Anterior cingulate cortex (tissue), 58 donors: ENCODE results near the gene SNRPA1.
"Not testable (repeated sequence)": the region's sequence is repeated elsewhere in the genome, so short reads cannot be mapped to it uniquely, and the experiment has no call there.

Experiments used
- DNase-seq, 58 donors: peaks; one replicate each; lab custom pipeline; 2025; lab: John Stamatoyannopoulos, UW

SNRPA1 gene

GRCh38 chr15:101296418-101297405 lies 1.7 kb upstream of the SNRPA1 start:
- no peak for DNase-seq

GRCh38 chr15:101295607-101296161 lies 636 bp upstream of the SNRPA1 start:
- peak in 1 of 58 donors; percentile 17 for DNase-seq

DNA sequence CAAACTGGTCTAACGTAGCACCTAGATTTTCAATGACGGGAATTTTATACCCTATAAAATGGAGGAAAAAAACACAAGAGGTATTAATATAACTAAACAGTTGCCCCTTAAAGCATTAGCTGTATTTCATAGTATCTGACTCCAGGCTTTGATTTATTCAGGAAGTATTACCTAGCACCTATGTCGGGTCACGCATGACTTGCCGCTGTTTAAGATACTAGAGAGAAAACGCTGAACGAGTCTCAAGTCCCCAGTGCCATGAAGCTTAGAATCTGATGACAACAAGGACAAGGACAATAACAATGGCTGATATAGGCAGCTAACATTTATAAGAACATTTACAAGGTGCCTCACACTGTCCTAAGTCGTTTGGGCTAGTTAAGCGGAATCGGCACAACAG lies 1.9 kb downstream of the SNRPA1 start:
- DNase-seq = no peak

DNA sequence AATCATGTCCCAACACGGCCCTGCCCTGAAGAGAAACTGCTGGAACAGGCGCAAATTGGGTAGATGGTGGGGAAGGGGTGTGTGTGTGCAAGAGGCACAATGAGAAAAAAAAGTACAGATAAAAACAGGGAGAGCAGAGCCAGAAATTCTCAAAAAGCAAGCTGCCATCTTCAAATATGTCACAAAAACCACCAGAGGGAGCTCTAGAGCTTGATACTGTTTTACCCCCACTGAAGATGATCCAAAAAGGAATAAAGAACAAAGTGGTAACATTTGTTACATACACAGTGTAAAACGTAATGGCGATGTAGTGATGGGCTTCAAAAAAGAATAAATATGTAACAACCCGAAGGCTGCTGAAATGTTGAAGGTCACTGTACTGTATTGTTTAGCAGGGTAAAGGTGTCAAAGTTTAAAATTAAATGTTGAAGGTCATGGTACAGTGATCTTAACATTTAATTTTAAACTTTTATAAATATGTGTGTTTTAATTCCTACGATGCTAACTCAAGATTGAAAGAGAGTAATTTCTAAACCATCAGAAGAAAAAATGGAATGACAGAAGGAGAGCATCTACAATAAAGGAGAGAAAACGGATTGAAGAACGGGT lies 6.0 kb downstream of the SNRPA1 start:
- peak in 1 of 58 donors; percentile 13 for DNase-seq

GRCh38 chr15:101287342-101287741 lies 7.7 kb downstream of the SNRPA1 start:
- DNase-seq = not testable (repeated sequence)

- DNase-seq = no peak
Measured at GRCh38 chr15:101286471-101287114, 8.5 kb downstream of the SNRPA1 start.

- DNase-seq = no peak
Measured at GRCh38 chr15:101283931-101284330, 11.1 kb downstream of the SNRPA1 start.

- no peak for DNase-seq
Measured at GRCh38 chr15:101280007-101280406, 15.0 kb downstream of the SNRPA1 start.

DNA sequence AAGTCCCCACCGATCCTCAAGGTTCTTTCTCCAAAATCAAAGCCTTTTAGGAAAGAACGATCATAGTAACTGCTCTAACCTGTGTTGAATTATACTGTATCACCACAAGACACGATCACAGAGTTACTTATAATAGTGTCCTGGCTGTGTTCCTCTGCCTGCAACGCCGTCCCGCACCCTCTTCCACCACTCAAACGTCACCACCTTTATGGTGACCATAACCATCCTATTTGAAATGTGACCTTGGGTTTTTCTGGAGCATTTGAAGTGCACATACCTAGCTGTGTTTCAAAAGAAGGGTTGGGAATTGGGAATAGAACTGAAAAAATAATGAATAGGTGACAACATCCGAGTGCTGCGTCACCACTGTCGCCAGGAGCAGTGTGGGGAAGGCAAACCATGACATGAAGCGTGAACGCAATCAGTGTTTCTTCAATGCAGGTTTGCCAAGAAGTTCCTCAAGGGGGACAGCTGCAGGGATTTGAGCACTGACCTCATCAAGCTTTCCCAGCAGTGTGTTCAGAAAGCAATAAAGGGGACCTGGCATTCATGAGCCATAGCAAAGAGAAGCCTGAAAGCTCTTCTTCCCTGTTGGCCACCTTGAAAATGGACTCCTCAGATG lies 17.0 kb downstream of the SNRPA1 start:
- no peak for DNase-seq

DNA sequence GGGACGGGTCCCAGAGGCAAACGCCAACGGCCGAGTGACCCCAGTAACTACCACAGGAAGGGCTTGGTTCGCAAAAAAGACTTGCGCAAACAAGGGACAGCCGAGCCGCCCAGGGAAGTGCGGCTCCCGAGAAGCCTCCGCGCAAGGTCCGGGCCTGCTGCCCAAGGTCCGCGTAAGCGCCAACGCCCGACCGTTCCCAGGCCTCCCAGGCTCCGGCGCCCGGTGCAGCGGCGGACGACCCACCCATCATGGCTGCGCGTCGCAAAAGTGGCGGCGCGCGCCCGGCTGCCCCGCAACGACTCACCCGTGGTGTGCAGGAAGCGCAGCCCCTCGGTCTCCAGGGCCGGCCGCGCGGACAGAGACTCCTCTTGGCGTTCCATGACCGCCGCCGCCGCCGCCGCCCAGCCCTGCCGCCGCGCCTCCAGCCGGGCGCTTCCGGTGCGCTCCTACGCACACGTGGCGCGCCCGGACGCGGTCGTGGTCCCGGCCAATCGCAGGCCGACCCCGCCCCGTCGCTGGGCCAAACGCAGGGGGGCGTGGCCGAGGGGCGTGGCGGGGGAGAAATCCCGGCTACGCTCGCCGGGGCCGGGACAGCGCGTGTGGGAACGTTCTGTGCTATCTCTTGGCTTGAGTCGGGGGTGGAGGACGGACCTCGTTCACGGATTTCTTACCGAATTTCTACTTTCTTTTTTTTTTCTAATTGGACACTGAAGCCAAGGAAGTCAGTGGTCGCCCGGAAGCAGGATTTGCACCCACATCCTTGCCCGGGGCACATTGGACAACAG lies 17.8 kb downstream of the SNRPA1 start, which contains the start of gene SELENOS:
TSS of gene SELENOS (minus strand) at position 448 of the 785 bp plus-strand sequence. CDS start at position 380, 68 bp downstream.
- peak in 55 of 58 donors; percentile 34 to 87 (median 76) for DNase-seq

GRCh38 chr15:101276501-101277037 lies 18.5 kb downstream of the SNRPA1 start:
- DNase-seq = no peak

DNA sequence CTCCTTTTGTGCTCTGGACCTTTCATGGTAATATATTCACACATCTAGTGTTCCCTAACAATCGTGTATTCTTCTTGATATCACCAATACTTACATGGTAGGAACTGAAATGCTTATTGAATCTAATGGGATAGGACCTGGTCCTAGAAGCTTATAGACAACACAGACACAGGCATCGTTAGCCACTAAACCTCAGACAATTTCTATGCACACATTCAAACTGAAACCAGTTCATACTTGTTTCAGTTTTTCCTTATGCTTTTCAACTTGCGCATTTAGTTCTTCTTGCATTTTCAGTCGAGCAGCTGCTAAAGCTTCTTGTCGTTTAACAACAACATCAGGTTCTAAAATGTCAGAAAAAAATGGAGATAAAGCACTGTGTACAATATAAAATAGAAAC lies 20.0 kb downstream of the SNRPA1 start:
- DNase-seq = no peak

GRCh38 chr15:101273534-101273933 lies 21.5 kb downstream of the SNRPA1 start:
- DNase-seq = no peak

- DNase-seq = no peak
Measured at GRCh38 chr15:101272584-101272983, 22.5 kb downstream of the SNRPA1 start.

DNA sequence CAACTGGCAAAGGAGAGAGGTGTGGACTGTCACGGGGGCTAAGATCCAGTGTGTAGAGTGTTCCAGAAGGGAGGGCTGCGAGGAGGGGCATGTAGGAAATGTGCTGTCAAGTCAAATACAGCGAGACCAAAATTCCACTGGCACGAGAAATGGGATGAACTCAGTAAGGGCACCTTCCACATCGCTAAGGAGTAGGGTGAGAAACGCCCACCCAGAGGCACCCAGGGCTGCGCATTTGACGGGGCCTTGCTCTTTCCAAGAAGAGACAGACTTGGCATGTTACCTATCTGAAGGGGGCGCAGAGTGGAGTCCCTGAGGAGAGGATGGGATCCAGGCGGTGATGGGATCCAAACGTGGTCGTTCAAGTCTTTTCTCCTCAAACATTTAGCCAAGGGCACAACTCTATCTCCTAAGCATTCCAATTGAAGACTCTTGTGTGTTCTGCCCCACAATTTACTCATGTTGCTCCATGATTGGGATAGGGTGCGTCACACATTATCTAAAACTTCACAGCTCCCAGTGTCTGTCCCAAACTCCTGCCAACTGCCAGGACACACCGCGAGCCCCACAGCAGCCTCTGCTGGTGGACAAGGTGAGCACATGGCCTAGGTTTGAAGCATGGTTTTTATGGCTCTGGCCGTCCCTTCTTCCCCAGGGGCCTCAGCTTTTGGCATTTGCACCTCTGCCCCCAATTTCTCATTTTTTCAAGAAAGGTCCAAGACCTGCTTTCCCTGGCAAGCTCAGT lies 25.4 kb downstream of the SNRPA1 start:
- no peak for DNase-seq

- peak in 35 of 58 donors; percentile 13 to 78 (median 44) for DNase-seq
Measured at GRCh38 chr15:101267320-101268104, 27.5 kb downstream of the SNRPA1 start.

- DNase-seq = no peak
Measured at GRCh38 chr15:101266787-101267186, 28.3 kb downstream of the SNRPA1 start.

DNA sequence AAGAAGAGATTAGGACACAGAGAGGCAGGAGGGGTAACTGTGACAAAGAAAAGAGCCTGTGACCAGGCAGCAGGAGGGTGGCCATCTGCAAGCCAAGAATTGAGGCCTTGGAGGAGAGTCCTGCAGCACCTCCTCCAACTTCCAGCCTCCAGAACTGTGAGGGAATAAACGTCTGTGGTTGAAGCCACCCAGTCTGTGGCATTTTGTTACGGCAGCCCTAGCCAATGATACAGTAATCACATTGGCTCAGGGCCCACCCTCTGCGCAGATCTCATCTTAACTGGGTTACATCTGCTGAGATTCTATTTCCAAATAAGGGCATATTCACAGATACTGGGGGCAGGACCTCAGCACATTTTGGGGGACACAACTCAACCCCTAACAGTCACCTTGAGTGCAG lies 29.0 kb downstream of the SNRPA1 start:
- DNase-seq = peak in 3 of 58 donors; percentile 13 to 33 (median 20)
